Left hindlimb (tissue), 1 donor: ENCODE data around the gene LGALS9.
A peak's percentile ranks its signal among the peaks of the same experiment; 100 is the strongest.

ENCODE experiments used
- DNase-seq: peaks from one replicate; pipeline ENCODE4 v3.0.0-alpha.2; 2018

LGALS9 gene

DNA sequence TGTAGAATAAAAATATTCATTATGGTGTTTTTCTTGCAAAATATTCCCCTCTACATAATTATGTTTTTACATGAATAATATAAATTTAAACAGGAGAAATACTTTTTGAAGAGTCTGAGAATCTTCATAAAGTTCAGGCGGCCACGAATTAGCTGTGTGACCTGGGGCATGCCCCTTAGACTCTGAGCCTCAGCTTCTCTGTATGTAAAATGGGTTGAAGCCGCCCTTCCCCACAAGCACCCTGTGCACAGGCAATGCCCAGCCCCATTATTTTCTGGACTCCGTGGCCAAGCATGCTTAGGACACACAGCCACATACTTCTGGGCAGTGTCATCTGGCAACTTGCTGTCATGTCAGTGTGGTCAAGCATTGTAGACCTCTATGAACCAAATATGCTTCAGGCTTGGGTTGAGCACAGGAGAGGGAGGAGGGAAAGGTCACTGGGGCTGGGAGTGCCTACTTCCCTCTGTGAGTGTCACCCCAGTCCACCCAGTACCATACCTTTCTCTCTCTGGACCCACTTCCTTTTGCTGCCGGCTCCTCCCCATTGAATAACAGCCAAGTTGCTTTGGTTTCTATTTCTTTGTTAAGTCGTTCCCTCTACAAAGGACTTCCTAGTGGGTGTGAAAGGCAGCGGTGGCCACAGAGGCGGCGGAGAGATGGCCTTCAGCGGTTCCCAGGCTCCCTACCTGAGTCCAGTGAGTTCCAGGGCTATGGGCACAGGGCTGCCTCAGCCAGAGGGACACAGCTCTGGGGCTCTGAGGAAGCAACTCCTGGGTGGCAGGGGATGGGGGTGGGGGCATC lies at the start of gene LGALS9:
Gene LGALS9, plus strand, starts transcription at position 582 of the 804 bp plus-strand sequence. Its CDS starts 78 bp downstream, at position 660.
- no peak for DNase-seq

DNA sequence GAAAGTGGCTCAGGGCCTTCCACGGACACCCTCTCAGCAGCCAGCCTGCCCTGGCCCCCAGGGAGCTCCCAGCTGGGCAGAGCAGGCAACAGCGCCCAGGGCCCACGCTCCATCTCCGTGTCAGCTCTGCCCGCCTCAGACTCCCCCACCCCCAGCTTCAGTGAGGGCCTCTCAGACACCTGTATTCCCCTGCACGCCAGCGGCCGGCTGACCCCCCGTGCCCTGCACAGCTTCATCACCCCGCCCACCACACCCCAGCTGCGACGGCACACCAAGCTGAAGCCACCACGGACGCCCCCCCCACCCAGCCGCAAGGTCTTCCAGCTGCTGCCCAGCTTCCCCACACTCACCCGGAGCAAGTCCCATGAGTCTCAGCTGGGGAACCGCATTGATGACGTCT lies 48.3 kb upstream of the LGALS9 start:
- DNase-seq = no peak

DNA sequence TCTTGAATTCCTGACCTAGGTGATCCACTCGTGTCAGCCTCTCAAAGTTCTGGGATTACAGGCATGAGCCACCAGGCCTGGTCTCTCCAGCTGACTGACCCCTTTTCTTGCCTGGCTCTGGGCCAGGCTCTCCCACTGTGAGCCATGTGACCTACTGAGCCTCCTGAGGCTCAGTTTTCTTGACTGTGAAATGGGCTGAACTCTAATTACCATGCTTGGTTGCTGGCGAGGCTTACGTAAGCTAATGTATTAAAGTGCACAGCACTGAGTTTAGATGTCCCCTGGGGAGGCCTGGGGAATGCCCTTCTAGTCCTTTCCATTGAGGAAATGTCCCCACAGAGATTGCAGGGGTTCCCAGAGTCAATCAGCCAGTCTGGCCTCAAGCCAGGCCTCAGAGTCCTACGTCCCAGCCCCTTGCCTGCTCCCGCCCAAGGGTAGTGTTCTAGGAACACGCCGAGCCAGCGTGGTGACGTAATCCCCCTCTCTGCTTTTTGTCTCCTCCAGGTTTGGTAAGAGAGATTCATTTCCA lies 45.8 kb upstream of the LGALS9 start:
- no peak for DNase-seq

DNA sequence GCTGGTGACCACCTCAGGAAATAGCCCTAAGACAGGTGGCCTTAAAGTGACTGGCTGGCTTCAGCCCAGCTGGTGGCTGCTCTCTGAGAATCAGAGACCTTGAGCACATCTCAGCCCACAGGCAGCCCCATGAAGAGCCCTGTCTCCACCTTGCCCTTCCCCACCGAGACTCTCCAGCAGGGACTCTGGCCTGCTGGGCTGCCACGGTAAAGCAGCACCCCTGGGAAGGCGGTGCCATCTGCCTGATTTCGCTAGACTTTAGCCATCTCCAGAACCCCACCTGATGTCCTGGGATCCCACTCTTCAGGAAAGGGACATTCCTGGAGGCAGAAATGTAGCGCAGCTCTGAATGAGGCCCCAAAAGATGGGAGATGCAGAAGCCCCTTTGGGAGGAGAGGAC lies 45.2 kb upstream of the LGALS9 start:
- DNase-seq = no peak

DNA sequence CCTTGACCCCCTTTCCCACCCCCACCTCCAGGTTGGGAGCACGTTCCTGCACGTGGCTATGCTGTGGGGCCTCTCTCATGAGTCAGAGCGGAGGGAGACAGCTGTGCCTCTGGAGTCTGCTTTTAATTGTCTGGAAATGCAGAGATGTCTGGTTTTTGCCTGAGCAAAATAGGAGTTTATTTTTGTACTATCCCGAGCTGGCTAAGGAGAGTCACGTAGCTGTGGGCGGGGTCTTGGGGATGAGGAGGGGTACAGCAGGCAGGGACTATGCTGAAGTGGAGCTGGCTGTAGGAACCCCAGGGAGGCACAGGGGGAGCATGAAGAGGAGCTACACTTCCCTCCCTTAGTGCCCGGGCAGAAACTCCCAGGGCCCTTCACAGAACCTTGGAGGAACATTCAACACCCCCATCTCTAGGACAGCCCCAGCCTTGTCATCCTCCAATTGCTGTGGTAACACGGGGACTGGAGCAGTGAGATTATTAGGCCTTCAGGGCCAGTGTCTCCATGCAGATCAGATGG lies 44.7 kb upstream of the LGALS9 start:
- no peak for DNase-seq

DNA sequence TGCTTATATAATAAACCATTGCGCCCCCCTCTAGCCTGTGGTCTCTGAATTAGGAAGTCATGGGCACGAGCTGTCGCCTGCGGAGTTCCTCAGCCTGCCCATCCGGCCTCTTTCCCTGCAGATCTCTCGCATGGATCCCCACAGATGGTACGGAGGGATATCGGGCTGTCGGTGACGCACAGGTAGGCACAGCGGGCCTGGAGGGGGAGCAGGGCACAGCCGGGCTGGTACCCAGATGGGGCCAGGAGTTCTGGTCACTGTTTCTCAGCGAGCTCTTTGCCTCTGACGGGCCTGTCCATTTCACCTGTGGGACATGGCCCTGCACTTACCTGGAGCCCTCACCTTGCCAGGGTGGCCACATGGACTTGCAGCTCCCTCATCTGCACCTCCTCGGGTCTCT lies 42.6 kb upstream of the LGALS9 start:
- no peak for DNase-seq

DNA sequence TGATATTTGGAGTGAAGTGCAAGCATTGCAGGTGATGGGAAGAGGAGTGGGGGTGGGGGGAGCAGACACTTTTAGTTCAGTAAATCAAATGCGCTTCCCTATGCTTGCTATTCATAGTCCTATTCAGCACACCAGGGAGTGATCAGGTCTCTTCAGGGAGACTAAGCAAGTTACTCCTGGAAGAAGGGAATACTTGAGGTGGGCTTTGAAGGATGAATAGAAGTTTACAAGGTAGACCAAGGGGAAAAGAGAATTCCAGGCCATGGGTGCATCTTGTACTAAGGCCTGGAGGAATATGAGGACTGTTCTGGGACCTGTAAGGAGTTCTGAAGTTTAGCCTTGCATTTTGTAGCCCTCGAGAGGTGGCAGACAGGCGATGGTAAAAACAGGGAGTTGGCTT lies 40.1 kb upstream of the LGALS9 start:
- DNase-seq = no peak

DNA sequence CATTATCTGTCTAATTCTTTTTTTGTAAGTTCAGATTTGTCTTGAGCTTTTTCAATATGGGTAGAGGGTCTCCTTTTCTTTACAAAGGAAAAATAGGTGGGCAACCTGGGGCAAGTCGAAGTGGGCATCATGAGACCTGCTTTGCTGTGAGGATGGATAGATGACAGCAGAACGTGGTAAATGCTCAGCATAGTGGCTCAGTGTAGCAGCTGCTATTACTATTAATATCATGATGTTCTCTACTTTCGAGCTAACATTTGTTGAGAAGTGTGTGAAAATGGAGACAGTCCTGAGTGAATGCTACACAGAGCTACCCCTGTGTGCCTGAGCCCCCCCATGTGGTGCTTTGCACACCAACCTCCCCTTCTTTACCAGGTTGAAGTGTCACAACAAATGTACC lies 39.0 kb upstream of the LGALS9 start:
- DNase-seq = no peak

DNA sequence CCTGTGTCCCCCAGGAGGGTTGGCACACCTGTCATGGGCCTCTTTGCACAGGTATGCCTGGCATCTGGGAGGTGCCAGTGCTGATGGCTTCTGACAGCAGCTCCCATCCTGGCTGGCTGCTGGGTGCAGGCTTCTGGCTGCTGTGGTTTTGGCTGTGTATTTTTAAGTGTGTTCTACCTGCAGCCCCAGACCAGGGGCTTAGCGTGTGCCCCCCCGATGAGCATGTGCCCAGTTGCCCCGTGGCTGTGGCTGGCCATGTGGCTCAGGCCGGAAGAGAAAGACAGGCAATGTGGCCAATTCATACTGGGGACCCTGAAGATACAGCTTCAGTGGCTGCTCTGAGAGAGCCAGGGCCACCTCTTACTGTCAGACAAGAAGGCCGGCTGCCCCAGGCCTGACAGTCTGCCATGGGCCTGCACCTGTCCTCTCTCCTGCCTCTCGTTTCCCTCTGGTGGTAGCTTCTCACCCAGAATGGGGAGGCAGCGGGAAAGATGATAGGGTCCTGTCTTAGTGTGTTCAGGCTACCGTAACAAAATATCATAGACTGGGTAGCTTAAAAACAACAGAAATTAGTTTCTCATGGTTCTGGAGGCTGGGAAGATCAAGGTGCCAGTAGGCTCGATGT lies 37.6 kb upstream of the LGALS9 start:
- no peak for DNase-seq

DNA sequence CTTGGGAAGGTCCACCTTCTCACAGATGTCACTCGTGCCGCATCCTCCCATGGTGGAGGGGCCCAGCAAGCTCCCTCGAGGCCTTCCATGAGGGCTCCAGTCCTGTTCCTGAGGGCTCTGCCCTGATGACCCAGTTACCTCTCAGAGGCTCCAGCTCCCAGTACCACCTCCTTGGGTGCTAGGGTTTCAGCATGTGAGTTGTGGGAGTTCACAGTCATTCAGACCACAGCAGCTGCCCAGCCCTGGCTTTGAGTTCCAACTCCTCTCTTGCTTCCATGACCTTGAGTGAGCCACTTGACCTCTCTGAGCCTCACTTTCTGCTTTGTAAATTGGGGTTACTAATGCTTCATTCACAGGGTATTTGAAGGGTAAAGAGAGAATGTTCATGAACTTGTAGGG lies 37.1 kb upstream of the LGALS9 start:
- DNase-seq = no peak

DNA sequence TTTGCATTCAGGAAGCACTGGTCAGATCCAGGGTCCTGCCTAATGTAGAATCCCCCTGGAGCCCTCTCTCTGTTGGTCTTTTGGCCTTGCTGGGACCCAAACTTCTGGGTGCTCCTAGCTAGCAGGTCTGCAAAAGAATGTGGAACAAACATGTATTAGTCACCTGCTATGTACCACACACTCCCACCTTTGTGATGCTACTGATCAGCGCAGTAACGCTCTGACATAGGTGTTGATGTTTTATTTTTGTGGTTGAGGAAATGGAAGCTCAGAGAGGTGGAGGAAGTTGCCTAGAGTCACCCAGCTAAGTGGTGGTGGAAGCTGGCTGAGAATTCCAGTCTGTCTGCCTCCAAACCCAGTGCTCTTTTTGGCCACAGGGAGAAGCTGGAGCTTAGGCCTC lies 35.8 kb upstream of the LGALS9 start:
- DNase-seq = no peak

DNA sequence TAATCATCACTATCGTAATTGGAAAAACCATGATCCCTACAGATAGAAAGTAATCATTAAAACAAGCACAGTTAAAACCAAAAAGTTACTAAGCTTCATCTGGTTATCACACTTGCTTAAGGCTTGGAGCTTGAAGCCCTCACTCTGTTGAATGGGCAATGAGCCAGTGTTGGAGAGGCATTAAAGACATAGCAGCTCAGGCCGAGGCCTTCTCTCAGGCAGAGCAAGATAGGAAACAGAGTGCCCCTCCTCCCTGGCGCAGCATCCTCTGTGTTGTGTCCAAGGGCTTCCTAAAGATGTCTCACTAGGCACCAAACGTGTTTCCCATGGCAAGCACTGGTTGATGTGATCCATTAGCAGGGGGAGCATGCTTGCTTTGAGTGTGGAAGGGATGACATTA lies 34.9 kb upstream of the LGALS9 start:
- DNase-seq = no peak

DNA sequence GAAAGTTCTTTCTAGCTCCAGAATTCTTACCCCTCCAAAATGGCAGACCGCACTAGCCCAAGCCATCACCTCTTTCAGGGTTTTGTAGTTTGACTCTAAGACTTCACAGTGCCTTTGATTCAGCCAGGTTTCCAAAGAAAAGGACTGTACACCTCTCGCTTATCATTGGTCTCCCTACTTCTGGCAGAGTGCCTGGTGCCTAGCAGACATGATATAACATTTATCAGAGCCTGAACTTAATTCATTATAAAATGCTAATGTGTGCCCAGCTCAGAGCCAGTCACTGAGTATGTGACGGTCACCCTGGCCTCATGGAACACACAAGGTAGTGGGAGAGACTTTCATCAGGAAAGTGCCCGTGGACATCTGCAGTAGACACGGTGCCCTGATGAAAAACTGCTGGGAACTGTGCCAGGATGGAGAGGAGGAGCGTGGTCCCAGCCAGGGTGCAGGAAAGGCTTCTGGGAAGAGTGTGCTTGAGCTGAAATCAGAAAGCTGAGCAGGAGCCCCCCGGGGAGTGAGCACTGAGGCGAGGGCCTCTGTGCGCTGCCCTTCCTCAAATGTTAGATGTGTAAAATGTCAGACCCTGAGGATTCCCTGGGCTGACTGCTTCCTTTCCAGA lies 34.3 kb upstream of the LGALS9 start:
- no peak for DNase-seq

DNA sequence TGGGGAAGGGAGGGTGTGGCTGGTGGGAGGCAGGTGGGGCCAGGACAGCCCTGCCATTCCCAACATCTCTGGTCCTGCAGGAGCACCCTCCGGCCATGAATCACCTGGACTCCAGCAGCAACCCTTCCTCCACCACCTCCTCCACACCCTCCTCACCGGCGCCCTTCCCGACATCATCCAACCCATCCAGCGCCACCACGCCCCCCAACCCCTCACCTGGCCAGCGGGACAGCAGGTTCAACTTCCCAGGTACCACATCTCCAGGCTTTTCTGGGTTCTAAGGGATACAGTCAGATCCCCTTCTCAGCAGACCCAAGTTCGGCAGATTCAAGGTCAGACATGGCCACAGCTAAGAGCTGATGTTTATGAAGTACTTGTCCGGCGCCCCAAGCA lies 33.8 kb upstream of the LGALS9 start:
- no peak for DNase-seq

DNA sequence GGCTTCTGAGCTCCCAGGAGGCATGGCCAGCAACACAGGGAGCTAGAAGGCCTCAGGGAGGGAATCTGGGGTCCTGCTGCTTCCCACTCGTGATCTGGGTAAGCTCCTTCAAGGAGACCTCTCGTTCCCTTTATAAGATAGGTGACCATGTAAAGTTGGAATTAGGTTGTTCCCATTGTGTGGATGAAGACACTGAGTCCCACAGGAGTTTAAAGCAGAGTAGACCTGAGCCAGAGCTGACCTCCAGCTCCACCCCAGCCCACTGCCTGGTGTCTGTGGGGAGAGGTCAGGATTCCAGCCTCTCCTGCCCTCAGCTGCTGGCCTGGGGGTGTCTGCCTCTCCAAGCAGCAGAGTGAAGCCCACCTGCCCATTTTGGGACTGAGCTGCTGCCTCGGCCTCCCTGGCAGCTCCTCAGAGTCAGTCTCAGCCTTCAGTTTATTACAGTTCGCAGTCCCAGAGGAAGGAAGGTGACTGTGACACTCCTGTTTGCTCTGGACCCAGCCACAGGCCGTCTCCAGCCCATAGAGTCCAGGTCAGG lies 33.1 kb upstream of the LGALS9 start:
- DNase-seq = no peak

DNA sequence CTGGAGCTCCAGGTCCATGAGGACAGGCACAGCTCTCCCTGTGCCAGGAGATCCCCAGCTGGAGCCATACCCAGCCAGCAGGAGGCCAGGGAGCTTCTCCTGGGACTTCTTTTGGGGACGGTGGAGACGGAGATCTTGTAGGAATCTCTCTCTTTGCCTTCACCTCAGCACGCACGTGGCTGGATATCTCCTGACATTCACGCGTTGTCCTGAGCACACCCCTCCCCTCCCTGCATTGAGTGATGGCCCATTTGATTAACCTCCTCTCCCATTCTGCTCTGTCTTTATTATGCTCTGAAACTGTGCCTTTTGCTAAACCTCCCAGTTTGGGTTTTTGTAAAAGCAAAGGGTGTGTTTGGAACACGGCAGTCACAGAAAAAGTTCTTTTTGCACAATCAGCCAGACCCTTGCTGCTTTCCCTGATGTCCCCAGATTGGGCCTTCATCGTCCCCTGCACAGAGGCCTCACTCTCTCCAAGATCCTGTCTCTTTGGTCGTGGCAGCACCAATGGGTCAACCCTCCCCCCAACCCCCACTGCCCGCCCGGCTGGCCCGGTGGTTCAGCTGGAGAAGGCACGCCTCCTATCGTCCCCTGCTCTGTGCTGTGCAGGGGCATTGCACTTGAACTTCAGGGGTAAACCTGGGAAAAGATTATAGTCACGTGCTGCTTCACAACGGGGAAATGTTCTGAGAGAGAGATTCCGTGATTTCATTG lies 32.5 kb upstream of the LGALS9 start:
- no peak for DNase-seq

DNA sequence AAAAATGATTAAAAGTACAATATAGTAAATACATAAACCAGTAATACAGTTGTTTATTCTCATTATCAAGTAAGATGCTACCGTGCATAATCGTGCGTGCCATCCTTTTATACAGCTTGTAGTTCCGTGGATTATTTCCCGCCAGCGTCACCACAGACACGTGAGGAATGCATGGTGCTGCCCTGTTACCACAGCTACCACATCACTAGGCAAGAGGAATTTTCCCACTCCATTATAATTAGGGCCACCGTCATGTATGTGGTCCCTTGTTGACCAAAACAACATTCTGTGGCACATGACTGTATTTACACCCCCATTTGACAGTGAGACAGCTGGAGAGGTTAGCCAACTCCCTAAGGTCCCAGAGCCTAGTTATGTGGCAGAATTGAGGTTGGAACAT lies 30.5 kb upstream of the LGALS9 start:
- no peak for DNase-seq

DNA sequence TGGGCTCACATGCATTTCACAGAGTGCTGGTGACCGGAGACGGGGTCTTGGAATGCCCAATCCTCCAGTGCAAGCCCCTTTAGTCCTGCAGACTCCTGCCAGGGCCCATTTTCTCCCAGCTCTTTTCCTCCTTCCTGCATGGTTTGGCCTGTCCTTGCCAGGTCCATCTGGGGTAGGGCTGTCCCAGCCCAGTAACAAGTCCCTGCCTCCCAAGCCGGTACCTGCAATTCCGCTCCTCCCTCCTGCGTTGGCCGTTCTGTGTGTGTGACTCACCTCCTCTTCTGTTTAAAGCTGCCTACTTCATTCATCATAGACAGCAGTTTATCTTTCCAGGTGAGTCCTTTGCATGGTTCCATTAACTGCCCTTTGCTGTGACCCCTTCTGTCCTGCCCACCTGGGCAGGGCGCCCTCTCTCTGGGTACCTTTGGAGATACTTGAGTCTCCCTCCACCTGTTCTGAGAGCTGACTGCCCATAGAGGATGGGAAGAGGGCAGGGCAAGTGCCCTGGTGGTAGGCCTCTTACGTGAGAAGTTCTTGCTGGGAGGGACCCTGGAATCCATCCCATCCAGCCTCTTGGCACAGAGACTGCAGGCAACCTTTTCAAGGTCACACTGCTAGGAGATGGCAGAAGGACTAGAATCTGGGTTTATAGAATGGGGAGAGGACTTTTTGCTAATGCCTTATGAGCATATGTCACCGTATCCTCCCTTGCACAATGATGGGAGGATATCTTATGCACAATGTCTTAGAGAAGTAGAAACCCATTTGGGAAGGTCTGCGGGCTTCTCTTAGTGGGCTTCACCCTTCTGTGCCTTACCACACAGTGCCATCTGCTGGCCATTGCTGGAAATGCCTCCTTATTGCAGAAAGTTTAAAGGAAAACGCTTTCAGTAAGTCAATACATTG lies 29.7 kb upstream of the LGALS9 start:
- peak; percentile 82 for DNase-seq

DNA sequence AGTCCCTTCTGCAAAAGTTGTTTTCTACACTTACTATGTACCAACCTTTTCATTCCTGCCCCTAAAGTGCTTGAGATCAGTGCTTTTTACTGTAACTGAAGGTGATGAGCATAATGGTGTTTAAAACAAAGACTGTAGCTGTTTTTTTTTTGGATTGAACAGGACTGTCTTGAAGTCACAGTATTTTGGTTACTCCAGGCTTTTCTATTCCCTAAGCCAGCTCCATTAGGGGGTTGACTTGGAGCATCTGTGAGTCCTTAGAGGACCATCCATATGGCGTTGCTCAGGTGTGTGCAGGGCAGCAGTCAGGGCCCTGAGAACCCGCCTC lies 29.0 kb upstream of the LGALS9 start:
- no peak for DNase-seq

DNA sequence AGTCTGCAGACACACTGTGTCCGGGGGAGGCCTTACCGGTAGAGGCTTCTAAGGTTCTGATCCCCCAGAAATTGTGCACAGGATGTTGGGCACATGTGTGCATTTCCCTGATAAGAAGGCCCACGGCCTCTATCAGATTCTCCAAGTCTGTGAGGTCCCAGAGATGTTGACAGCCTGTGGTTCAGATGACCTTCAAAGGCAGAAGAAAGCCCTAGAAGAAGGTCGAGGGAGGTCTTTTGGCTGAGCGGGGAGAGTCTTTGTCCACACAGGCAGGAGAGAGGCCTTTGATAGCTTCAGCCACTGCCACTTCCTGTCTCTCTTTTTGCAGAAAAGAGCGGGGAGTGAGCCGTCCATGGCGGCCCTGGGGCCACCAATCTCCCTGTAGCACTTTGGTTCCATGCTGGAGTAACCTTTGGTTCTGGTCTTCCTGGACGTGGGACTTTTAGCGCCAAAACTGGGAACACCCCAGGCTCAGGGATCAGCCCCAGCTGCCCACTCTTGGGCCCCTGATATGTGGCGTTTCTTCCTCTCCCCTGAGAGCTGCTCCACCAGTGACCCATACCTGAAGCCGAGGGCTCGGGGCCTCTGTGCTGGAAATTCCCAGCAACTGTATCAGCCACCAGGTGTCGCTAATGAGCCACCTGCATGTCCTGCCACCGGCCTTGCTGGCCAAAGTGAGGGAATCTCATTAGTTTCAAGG lies 28.1 kb upstream of the LGALS9 start:
- peak; percentile 72 for DNase-seq

DNA sequence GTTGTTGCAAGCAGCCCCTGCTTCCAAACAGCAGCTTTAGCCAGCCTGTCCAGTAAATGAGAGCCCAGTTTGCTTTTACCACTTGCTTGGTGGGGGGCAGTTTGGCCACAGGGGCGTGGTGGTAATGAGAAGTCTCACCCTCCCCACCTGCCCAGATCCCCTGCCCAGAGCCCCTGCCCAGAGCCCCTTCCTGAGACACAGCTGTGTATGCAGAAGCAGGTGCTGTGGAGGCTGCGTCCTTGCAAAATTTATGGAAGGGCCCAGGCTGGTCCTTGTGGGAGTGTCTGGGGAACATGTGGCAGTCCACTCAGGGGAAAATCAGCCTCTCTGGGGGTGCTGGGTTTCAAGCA lies 27.6 kb upstream of the LGALS9 start:
- no peak for DNase-seq
